NK-92 treated with Interleukin-12 subunit alpha and Interleukin-12 subunit beta, amount 100 ng/mL, for 24 hours (cell line): ENCODE measurements around the gene SNW1.
"Not testable (repeated sequence)": the region's sequence is repeated elsewhere in the genome, so short reads cannot be mapped to it uniquely, and the experiment has no call there.

ENCODE experiments used
- DNase-seq: peaks from one replicate; lab custom pipeline; 2025; lab: John Stamatoyannopoulos, UW

Gene SNW1

DNA sequence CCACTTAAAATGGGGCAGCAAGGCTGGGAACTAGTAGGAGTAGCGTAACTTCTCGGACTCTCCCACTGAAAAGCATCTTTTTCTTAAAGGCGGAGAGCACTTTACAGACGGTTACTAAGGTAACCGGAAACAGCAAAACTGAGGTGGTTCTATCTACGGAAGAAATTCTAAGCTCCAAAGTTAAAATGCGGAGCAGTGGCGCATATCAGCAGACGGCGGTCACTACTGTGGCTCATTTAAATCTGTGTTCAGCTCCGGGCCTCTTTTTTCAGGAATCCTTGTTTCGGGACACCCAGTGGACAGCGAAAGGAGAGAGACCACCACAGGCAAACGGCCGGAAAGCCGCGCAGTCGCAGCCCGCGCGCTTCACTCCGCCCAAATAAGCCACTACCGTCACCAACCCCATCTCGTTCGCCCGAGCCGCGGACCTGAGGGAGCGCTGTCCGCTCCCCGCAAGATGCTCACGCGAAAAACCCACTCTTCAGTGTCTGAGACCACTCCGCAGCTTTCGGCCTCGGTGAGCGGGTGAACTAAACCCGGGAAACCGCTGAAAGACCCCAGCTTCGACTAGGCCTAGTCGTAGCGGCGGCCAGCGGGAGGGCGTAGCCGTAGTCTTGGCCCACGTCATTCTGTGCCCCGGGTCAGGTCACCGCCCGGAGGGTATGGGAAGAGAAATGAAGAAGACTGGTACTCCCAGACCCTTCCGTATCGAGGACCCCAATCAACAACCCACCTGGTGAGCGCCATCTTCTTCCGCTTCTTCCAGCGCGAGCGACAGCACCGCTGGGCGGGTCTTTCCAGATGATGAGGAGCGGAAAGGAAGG, at the start of gene SNW1:
Gene SNW1, minus strand, starts transcription at position 776 of the 824 bp plus-strand sequence. Its CDS starts 29 bp downstream, at position 747.
- DNase-seq, result peak; percentile 89

- no peak for DNase-seq
Observed at GRCh38 chr14:77809011-77809410, 48.1 kb upstream of the SNW1 start.

DNA sequence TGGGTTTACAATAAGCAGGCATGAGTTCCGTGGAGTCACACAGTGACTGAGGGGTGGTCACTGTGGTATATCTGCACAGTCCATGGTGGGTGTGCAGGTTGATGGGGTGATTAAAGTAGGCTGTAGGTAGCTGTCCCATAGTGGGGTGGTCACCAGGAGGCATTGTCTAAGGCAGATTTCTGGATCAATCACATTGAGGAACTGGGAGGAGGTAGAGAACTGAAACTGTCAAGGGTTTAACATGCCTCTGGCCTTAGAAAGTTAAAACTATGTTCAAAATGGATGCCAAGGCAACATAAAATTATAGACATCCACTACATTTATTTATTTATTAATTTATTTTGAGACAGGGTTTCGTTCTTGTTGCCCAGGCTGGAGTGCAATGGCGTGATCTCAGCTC, 47.3 kb upstream of the SNW1 start:
- DNase-seq, result no peak

GRCh38 chr14:77805706-77806105, 44.8 kb upstream of the SNW1 start:
- DNase-seq, result no peak

- no peak for DNase-seq
Observed at GRCh38 chr14:77804592-77804991, 43.6 kb upstream of the SNW1 start.

DNA sequence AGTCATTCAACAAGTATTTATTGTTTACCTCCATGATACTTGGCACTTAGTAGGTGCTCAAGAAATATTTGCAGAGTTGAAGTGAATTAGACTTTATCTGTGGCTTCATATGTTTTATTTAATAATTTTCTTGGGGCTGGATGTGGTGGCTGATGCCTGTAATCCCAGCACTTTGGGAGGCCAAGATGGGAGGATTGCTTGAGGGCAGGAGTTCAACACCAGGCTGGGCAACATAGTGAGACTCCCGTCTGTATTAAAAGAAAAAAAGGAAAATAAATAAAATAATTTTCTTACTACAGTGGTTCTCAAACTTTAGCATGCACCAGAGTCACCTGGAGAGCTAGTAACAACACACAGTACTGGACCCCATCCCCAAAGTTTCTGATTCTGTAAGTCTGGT, 39.9 kb upstream of the SNW1 start:
- DNase-seq, result no peak

- DNase-seq, result peak; percentile 80
Observed at GRCh38 chr14:77799863-77800730, 39.1 kb upstream of the SNW1 start, which contains the start of gene ADCK1. ADCK1 (plus strand) TSS chr14:77800109; CDS start chr14:77818979, 18,870 bp downstream.

DNA sequence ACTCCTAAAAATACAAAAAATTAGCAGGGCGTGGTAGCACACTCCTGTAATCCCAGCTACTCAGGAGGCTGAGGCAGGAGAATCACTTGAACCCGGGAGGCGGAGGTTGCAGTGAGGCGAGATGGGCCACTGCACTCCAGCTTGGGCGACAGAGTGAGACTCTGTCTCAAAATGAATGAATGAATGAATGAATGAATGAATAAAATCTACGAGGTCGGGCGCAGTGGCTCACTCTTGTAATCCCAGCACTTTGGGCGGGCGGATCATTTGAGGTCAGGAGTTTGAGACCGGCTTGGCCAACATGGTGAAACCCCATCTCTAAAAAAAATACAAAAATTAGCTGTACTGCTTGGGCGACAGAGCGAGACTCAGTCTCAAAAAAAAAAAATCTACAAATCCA, 38.5 kb upstream of the SNW1 start:
- not testable (repeated sequence) for DNase-seq

GRCh38 chr14:77794357-77794756, 33.4 kb upstream of the SNW1 start:
- no peak for DNase-seq

- DNase-seq, result not testable (repeated sequence)
Observed at GRCh38 chr14:77793255-77793654, 32.3 kb upstream of the SNW1 start.

- no peak for DNase-seq
Observed at GRCh38 chr14:77791225-77791600, 30.3 kb upstream of the SNW1 start.

GRCh38 chr14:77790566-77791224, 29.7 kb upstream of the SNW1 start:
- DNase-seq, result no peak

GRCh38 chr14:77786148-77786547, 25.2 kb upstream of the SNW1 start:
- no peak for DNase-seq

DNA sequence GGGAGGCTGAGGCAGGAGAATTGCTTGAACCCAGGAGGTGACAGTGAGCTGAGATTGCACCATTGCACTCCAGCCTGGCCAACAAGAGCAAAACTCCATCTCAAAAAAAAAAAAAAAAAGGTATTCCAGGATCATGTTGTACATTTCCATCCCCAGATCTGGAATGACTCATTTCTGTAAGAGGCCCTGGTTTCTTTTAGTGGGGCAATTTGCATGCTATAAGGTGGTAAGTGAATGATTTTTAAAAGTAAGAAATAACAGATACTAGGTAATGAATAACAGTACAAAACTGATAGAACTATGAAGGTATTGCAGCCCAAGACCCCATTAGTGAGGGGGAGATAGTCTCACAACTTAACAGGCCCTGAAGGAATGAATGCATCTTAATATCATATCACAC, 21.2 kb upstream of the SNW1 start:
- no peak for DNase-seq

DNA sequence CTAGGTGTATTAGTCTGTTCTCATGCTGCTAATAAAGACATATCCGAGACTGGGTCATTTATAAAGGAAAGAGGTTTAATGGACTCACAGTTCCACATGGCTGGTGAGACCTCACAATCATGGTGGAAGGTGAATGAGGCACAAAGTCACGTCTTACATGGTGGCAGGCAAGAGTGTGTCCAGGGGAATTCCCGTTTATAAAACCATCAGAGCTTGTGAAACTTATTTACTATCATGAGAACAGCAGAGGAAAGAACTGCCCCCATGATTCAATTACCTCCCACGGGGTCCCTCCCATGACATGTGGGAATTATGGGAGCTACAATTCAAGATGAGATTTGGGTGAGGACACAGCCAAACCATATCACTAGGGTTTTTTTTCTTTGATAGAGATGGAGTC, 13.0 kb upstream of the SNW1 start:
- DNase-seq, result not testable (repeated sequence)

DNA sequence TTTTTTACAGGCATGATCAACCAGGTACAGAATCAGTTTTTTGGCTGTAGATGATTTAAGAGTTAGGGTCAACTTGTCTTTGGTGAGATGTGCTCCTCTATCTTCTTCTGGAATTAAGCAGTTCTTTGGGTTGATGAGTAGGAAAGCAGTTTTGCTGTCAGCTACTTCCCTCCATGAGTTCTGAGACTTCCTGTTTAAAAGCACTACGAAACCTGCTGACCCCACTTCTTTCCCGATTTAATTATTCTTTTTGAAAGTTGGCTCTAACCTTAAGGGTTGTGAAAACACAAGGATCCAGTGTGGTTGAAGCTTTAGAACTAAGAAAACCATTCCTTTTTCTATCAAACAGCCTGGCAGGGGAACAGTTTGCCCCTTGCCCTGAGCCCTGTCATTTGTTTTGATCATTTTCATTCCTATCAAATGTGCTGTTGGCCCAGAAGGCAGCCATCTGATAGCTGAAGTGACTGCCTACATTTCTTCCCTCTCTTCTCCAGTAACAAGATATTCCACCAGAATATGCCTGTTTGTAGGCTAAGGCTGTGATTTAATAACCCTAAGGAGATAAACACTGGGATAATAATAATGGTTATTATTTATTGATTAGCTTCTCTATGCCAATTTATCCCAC, 7.6 kb upstream of the SNW1 start:
- DNase-seq, result not testable (repeated sequence)

DNA sequence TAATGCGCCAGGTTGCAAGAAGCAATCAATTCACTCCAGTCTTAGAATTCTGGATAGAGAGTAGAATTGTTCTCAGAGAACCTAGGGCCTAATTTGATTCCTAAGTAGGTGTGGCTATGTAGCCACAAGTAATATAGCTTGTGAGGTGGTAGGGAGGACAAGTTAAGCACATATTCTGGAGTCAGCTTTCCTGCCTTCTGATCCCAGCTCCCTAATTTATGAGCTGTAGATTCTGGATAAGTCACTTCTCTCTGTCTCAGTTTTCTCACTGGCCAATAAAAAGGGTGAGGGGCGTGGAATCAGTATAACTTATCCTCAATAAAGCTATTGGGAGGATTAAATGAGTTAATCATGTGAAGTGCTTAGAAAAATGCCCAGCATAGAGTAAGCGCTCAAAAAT, 3.0 kb upstream of the SNW1 start:
- DNase-seq, result no peak

DNA sequence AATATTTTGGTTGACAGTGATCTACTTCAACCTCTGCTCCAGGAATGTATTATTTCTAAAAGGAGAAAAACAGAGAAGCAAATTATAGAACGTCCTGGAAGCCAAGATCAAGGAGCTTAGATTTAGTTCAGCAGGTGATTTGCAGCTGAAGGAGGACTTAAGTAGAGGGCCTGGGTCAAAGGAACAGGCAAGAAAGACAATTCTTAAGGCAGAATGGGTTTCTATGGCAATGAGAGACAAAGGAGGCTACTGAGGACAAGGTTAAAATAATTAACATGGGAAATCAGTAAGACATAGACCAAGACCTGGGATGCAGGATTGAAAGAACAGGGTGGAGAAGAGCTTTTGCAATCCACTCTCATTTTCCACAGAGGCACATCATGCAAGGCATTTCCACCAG, 2.4 kb upstream of the SNW1 start:
- no peak for DNase-seq

- no peak for DNase-seq
Observed at GRCh38 chr14:77761205-77761931, 412 bp upstream of the SNW1 start.

- no peak for DNase-seq
Observed at GRCh38 chr14:77752799-77753516, 8.0 kb downstream of the SNW1 start.

DNA sequence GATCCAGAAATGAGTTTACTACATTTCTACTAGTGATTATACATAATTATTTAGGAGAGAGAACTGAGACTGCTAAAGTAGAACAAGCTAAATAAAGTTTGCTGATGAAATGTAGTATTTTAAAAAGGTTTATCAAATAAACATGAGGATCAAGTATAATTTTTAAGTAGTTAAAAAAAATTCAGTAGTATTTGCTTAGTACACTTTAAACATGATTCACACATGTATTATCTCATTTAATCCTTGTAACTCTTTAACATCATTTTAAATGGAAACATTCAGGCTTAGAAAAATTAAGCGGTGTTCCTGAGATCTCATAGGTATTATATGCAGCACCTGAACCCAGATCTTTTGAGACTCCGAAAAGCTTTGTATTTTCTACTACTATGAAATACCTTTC, 8.7 kb downstream of the SNW1 start:
- DNase-seq, result no peak
